IPS-18a (cell line): ENCODE results near the gene ZBTB17.
A peak's percentile ranks its signal among the peaks of the same experiment; 100 is the strongest.
"Not testable (repeated sequence)": the region's sequence is repeated elsewhere in the genome, so short reads cannot be mapped to it uniquely, and the experiment has no call there.

Experiments
- H3K27ac ChIP-seq: one replicate; pipeline ENCODE4 v1.5.1; 2013; ENCODE audit warnings: low read length
- H3K27me3 ChIP-seq: one replicate; pipeline ENCODE4 v1.6.1; 2013; ENCODE audit warnings: mild to moderate bottlenecking, low read length; ENCODE audit not compliant: control insufficient read depth, insufficient read depth
- H3K36me3 ChIP-seq: one replicate; pipeline ENCODE4 v1.6.1; 2013; ENCODE audit warnings: low read depth, low read length; ENCODE audit not compliant: control insufficient read depth
- H3K4me1 ChIP-seq: one replicate; pipeline ENCODE4 v1.6.1; 2013; ENCODE audit warnings: low read depth, low read length; ENCODE audit not compliant: control insufficient read depth
- H3K4me3 ChIP-seq: one replicate; pipeline ENCODE4 v1.5.1; 2013; ENCODE audit warnings: low read length
- H3K9ac ChIP-seq: one replicate; pipeline ENCODE4 v1.6.1; 2013; ENCODE audit warnings: mild to moderate bottlenecking, low read length, moderate library complexity
- H3K9me3 ChIP-seq: one replicate; pipeline ENCODE4 v1.6.1; 2013; ENCODE audit warnings: low read depth, low read length; ENCODE audit not compliant: control insufficient read depth

Gene ZBTB17

GRCh38 chr1:15993666-15994065 is 17.8 kb upstream of the ZBTB17 start:
- H3K9me3 ChIP-seq, result no peaks in the 10 kb centered on the region
- no peaks in the 10 kb centered on the region for H3K27me3 ChIP-seq
- no peak overlapping the region for H3K27ac ChIP-seq
- no peaks in the 10 kb centered on the region for H3K36me3 ChIP-seq
- no peaks in the 10 kb centered on the region for H3K4me1 ChIP-seq
- H3K4me3 ChIP-seq, result no peak overlapping the region
- no peak overlapping the region for H3K9ac ChIP-seq

GRCh38 chr1:15992582-15993500 is 16.9 kb upstream of the ZBTB17 start:
- Histone ChIP-seq H3K27ac (no peak overlapping the region), H3K4me3 (no peak overlapping the region), H3K27me3 (no peaks in the 10 kb centered on the region), H3K9me3 (no peaks in the 10 kb centered on the region), H3K4me1 (no peaks in the 10 kb centered on the region), H3K9ac (no peak overlapping the region), H3K36me3 (no peaks in the 10 kb centered on the region)

DNA sequence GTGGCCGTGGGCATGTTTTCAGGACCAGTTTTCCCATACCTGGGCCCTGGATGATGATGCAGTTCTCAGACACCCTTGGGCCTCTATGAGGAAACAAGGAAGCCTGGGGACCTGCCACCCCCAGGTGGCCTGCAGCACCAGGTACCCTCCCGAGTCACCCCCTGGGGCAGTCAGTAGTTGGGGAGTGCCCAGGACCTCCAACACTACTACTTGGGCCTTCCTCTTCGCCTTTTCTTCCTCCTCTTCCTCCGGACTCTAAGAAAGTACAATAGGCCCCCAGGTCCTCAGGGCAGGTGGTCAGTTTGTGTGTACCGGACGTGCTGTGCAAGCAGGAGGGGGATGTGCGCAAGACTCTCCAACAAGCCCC is 16.3 kb upstream of the ZBTB17 start:
- H3K4me1 ChIP-seq, result no peaks in the 10 kb centered on the region
- H3K9ac ChIP-seq, result no peak overlapping the region
- no peak overlapping the region for H3K27ac ChIP-seq
- H3K36me3 ChIP-seq, result no peaks in the 10 kb centered on the region
- no peaks in the 10 kb centered on the region for H3K27me3 ChIP-seq
- no peak overlapping the region for H3K4me3 ChIP-seq
- H3K9me3 ChIP-seq, result no peaks in the 10 kb centered on the region

GRCh38 chr1:15991427-15992186 is 15.7 kb upstream of the ZBTB17 start:
- no peaks in the 10 kb centered on the region for H3K4me1 ChIP-seq
- no peaks in the 10 kb centered on the region for H3K36me3 ChIP-seq
- no peaks in the 10 kb centered on the region for H3K27me3 ChIP-seq
- H3K4me3 ChIP-seq, result no peak overlapping the region
- H3K9ac ChIP-seq, result no peak overlapping the region
- no peak overlapping the region for H3K27ac ChIP-seq
- no peaks in the 10 kb centered on the region for H3K9me3 ChIP-seq

DNA sequence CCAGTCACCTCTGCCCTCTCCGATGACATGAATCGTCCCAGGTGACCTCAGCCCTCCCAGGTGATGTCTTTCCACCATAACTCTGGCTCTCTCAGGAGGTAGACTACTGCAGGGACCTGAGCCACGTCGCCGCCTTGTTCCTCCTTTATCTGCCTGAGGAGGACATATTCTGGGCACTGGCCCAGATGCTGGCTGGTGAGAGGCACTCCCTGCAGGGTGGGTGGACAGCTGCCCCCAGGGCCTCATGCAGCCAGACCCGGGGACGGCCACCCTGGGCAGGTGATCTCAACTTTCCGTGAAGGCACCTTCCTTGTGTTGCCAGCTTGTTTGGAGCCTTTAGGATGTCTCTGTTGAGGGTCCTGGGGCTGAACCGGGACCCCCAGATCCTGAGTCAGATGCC is 13.9 kb upstream of the ZBTB17 start:
- Histone ChIP-seq H3K36me3 (no peaks in the 10 kb centered on the region), H3K27ac (no peak overlapping the region), H3K27me3 (no peaks in the 10 kb centered on the region), H3K4me1 (no peaks in the 10 kb centered on the region), H3K9me3 (no peaks in the 10 kb centered on the region), H3K4me3 (no peak overlapping the region), H3K9ac (no peak overlapping the region)

GRCh38 chr1:15988856-15989736 is 13.2 kb upstream of the ZBTB17 start:
- Histone ChIP-seq H3K9ac (no peak overlapping the region), H3K36me3 (no peaks in the 10 kb centered on the region), H3K27me3 (no peaks in the 10 kb centered on the region)

GRCh38 chr1:15985611-15986297 is 9.9 kb upstream of the ZBTB17 start:
- no peaks in the 10 kb centered on the region for H3K4me1 ChIP-seq

More at GRCh38 chr1:15988856-15989736, 13.2 kb upstream of the ZBTB17 start:
- Histone ChIP-seq H3K4me3 (no peak overlapping the region), H3K4me1 (no peaks in the 10 kb centered on the region), H3K27ac (no peak overlapping the region), H3K9me3 (no peaks in the 10 kb centered on the region)

DNA sequence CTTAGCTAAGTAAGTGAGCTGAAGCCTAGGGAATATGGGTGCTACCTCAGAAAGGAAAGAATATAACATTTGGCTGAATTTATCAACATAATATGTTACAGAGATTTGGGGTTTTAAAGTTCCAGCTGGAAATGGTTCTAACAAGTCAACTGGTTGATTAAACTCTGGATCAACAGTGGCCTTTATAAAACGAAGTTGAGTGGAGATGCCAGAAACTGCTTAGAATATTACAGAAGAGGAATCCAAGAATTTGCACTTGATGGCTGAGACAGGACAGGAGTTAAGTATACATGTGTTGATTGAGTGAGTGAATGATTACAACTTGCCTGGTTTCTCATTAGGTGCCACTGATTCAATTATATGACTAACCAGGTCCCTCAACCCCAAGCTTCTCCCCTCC is 7.4 kb upstream of the ZBTB17 start:
- Histone ChIP-seq H3K36me3 (no peaks in the 10 kb centered on the region), H3K27me3 (no peaks in the 10 kb centered on the region), H3K9ac (no peak overlapping the region), H3K4me1 (no peaks in the 10 kb centered on the region), H3K9me3 (no peaks in the 10 kb centered on the region), H3K27ac (no peak overlapping the region), H3K4me3 (no peak overlapping the region)

More at GRCh38 chr1:15985611-15986297, 9.9 kb upstream of the ZBTB17 start:
- H3K9me3 ChIP-seq, result no peaks in the 10 kb centered on the region
- no peak overlapping the region for H3K27ac ChIP-seq
- no peaks in the 10 kb centered on the region for H3K36me3 ChIP-seq
- no peak overlapping the region for H3K4me3 ChIP-seq
- no peak overlapping the region for H3K9ac ChIP-seq
- H3K27me3 ChIP-seq, result no peaks in the 10 kb centered on the region

DNA sequence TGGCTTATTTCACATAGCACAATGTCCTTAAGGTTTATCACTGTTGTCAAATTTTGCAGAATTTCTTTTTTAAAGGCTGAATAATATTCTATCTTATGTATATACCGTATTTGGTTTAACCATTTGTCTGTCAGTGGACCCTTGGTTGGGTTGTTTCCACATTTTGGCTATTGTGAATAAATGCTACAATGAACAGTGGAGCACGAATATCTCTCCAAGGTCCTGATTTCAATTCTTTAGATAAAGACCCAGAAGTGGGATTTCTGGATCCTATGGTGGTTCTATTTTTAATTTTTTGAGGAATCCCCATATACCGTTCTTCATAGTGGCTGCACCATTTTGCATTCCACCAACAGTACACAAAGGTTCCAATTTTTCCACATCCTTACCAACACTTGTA is 5.8 kb upstream of the ZBTB17 start:
- Histone ChIP-seq H3K9me3 (no peaks in the 10 kb centered on the region), H3K4me3 (no peak overlapping the region), H3K4me1 (no peaks in the 10 kb centered on the region), H3K9ac (no peak overlapping the region), H3K36me3 (no peaks in the 10 kb centered on the region), H3K27ac (no peak overlapping the region), H3K27me3 (no peaks in the 10 kb centered on the region)

DNA sequence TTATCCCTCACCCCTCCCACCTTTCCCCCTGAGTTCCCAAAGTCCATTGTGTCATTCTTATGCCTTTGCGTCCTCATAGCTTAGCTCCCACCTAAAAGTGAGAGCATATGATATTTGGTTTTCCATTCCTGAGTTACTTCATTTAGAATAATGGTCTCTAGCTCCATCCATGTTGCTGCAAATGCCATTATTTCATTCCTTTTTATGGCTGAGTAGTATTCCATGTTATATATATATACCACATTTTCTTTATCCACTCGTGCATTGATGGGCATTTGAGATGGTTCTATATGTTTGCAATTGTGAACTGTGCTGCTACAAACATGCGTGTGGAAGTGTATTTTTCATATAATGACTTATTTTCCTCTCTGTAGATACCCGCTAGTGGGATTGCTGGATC is 2.0 kb upstream of the ZBTB17 start:
- H3K4me3 ChIP-seq, H3K36me3 ChIP-seq, H3K4me1 ChIP-seq, H3K27ac ChIP-seq, H3K9ac ChIP-seq, H3K9me3 ChIP-seq, H3K27me3 ChIP-seq: not testable (repeated sequence)

DNA sequence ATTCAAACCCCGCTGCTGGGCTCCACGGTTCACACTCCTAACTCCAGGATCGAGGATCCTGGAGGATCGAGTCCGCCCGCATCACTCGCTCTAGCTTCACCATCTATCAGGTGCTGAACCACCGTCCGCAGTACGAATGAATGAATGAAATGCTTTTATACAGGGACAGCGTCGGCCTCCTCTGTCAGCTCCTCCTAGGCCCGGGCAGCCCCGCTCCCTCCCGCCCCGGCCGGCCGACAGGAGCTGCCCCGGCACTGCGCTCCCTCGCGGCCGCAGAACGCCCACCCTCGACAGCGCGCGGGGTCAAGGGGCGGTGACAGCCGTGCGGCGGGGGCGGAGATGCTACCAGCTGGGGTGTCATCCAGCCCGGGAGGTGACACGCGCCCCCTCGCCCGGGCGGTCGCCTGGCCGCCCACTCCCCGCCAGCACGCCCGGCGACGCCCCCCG is 520 bp downstream of the ZBTB17 start:
- Histone ChIP-seq H3K27me3 (no peaks in the 10 kb centered on the region), H3K27ac (no peak overlapping the region), H3K4me1 (peaks cover 3% of the 10 kb centered on the region), H3K9ac (peak overlapping the region; percentile 73), H3K9me3 (no peaks in the 10 kb centered on the region), H3K36me3 (peaks cover 5% of the 10 kb centered on the region), H3K4me3 (peak overlapping the region; percentile 90)
